Endodermal cell (in vitro differentiated cells): ENCODE data around the gene ACSF2. TPM values are rescaled to one million over a fixed set of nuclear protein-coding genes. Genes with fewer than 3 reads are reported as not detected.
"Not testable (repeated sequence)": the region's sequence is repeated elsewhere in the genome, so short reads cannot be mapped to it uniquely, and the experiment has no call there.

Source experiments
- DNase-seq: peaks from one replicate; pipeline ENCODE4 v3.0.0-alpha.2; 2017
- H3K27ac ChIP-seq: 2 replicates; pipeline ENCODE4 v1.5.1; 2013; ENCODE audit warnings: mild to moderate bottlenecking, low read depth, low read length, moderate library complexity
- H3K27me3 ChIP-seq: 2 replicates; pipeline ENCODE4 v1.6.1; 2013; ENCODE audit warnings: mild to moderate bottlenecking, low read length, moderate library complexity; ENCODE audit not compliant: insufficient read depth, control insufficient read depth, poor library complexity, severe bottlenecking
- H3K36me3 ChIP-seq: 2 replicates; pipeline ENCODE4 v1.7.0; 2013; ENCODE audit warnings: mild to moderate bottlenecking, low read length, moderate library complexity; ENCODE audit not compliant: control insufficient read depth, insufficient read depth
- H3K4me1 ChIP-seq: one replicate; pipeline ENCODE4 v1.7.0; 2013; ENCODE audit warnings: low read length; ENCODE audit not compliant: control insufficient read depth, insufficient read depth
- H3K4me3 ChIP-seq: 2 replicates; pipeline ENCODE4 v1.5.1; 2013; ENCODE audit warnings: mild to moderate bottlenecking, low read length, moderate library complexity
- H3K9ac ChIP-seq: 2 replicates; pipeline ENCODE4 v1.6.1; 2013; ENCODE audit warnings: mild to moderate bottlenecking, low read length, moderate library complexity; ENCODE audit not compliant: poor library complexity, severe bottlenecking; ENCODE audit errors: extremely low read depth
- H3K9me3 ChIP-seq: 2 replicates; pipeline ENCODE4 v1.6.1; 2013; ENCODE audit warnings: mild to moderate bottlenecking, low read length, moderate library complexity; ENCODE audit not compliant: control insufficient read depth
- H3K27ac Mint-ChIP-seq: 2 replicates; pipeline ENCODE4 v1.8.0; 2020; ENCODE audit warnings: mixed read lengths
- H3K27me3 Mint-ChIP-seq: 2 replicates; pipeline ENCODE4 v1.8.0; 2021; ENCODE audit warnings: mild to moderate bottlenecking, mixed read lengths; ENCODE audit not compliant: insufficient read depth
- H3K36me3 Mint-ChIP-seq: 2 replicates; pipeline ENCODE4 v1.8.0; 2020; ENCODE audit warnings: low read depth, mixed read lengths
- H3K4me1 Mint-ChIP-seq: 2 replicates; pipeline ENCODE4 v1.8.0; 2020; ENCODE audit warnings: mixed read lengths
- H3K4me3 Mint-ChIP-seq: 2 replicates; pipeline ENCODE4 v1.8.0; 2020; ENCODE audit warnings: mild to moderate bottlenecking, moderate library complexity, mixed read lengths
- H3K9me3 Mint-ChIP-seq: 2 replicates; pipeline ENCODE4 v1.8.0; 2020; ENCODE audit warnings: mild to moderate bottlenecking, mixed read lengths
- WGBS, 2 experiments: methylation state at CpG; one replicate each; pipeline versions ENCODE4 v1.1.5 to v1.1.7; 2013; ENCODE audit warnings: missing lambda C conversion rate in 2 of 2, mixed read lengths in 1 of 2; ENCODE audit not compliant: insufficient coverage in 1 of 2, insufficient read length in 1 of 2; 5-methylcytosine and 5-hydroxymethylcytosine counted together
- total RNA-seq, 2 donors: library from RNA; stranded (reverse); fragmentation: NEBNext Ultra II Directional in 1 of 2; extraction: Animal tissue kit (Norgen Biotek cat#: 25700) in 1 of 2; gene quantifications; 2 replicates in 1 of 2; 3 replicates in 1 of 2; pipeline ENCODE4 v1.2.1, GENCODE V29; 2021
- TF ChIP-seq, protein P1 (sequence below): fragments of 200-600 bp; sonication (generic); conservative IDR thresholded peaks from 2 replicates; pipeline ENCODE4 v1.5.0; 2021; ENCODE audit warnings: antibody characterized with exemption, mild to moderate bottlenecking

The ACSF2 gene
- total RNA-seq, 2 donors from 2014 or later: 61.7 to 76.5 TPM

DNA sequence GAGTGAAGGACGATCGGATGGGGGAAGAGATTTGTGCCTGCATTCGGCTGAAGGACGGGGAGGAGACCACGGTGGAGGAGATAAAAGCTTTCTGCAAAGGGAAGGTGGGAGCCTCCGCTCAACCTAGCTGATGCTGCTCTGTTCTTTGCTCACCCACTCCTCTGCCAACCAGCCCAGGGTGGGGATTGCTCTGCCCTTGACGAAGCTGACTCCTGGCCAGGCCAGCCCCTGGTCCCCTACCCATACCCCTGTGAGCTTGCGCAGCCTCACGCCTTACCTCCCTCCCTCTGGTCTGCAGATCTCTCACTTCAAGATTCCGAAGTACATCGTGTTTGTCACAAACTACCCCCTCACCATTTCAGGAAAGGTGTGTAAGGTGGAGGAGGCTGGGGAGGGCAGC lies 47.9 kb downstream of the ACSF2 start:
- no peak for DNase-seq
- H3K27ac ChIP-seq: no peak overlapping the region
- H3K27me3 ChIP-seq: peaks cover 3% of the 10 kb centered on the region
- H3K9me3 ChIP-seq: no peaks in the 10 kb centered on the region
- H3K36me3 Mint-ChIP-seq: peaks cover 26% of the 10 kb centered on the region
- no peaks in the 10 kb centered on the region for H3K36me3 ChIP-seq
- no peak overlapping the region for H3K9ac ChIP-seq
- peaks cover 40% of the 10 kb centered on the region for H3K27me3 Mint-ChIP-seq
- no peak overlapping the region for H3K27ac Mint-ChIP-seq
- TF ChIP-seq, protein P1, sequence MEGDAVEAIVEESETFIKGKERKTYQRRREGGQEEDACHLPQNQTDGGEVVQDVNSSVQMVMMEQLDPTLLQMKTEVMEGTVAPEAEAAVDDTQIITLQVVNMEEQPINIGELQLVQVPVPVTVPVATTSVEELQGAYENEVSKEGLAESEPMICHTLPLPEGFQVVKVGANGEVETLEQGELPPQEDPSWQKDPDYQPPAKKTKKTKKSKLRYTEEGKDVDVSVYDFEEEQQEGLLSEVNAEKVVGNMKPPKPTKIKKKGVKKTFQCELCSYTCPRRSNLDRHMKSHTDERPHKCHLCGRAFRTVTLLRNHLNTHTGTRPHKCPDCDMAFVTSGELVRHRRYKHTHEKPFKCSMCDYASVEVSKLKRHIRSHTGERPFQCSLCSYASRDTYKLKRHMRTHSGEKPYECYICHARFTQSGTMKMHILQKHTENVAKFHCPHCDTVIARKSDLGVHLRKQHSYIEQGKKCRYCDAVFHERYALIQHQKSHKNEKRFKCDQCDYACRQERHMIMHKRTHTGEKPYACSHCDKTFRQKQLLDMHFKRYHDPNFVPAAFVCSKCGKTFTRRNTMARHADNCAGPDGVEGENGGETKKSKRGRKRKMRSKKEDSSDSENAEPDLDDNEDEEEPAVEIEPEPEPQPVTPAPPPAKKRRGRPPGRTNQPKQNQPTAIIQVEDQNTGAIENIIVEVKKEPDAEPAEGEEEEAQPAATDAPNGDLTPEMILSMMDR: no peak
- 88 to 97% methylated on average over 5 to 9 of the region's 11 CpGs for WGBS, 2 experiments
- H3K4me3 ChIP-seq: no peak overlapping the region
- no peaks in the 10 kb centered on the region for H3K4me1 ChIP-seq
- peaks cover 12% of the 10 kb centered on the region for H3K4me1 Mint-ChIP-seq
- H3K9me3 Mint-ChIP-seq: no peaks in the 10 kb centered on the region
- H3K4me3 Mint-ChIP-seq: no peak overlapping the region

DNA sequence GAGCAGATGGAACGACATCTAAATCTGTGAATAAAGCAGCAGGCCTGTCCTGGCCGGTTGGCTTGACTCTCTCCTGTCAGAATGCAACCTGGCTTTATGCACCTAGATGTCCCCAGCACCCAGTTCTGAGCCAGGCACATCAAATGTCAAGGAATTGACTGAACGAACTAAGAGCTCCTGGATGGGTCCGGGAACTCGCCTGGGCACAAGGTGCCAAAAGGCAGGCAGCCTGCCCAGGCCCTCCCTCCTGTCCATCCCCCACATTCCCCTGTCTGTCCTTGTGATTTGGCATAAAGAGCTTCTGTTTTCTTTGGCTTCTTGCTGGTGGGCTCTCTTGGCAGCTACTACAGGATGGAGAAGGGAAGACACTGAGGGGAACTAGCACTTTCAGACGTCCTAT lies 48.5 kb downstream of the ACSF2 start:
- H3K9me3 Mint-ChIP-seq: no peaks in the 10 kb centered on the region
- Histone ChIP-seq H3K9me3 (no peaks in the 10 kb centered on the region), H3K27me3 (no peaks in the 10 kb centered on the region), H3K27ac (no peak overlapping the region), H3K9ac (no peak overlapping the region), H3K36me3 (no peaks in the 10 kb centered on the region), H3K4me3 (no peak overlapping the region), H3K4me1 (no peaks in the 10 kb centered on the region)
- H3K27me3 Mint-ChIP-seq: peaks cover 34% of the 10 kb centered on the region
- no peak overlapping the region for H3K27ac Mint-ChIP-seq
- no peak overlapping the region for H3K4me3 Mint-ChIP-seq
- TF ChIP-seq, protein P1: no peak
- H3K36me3 Mint-ChIP-seq: peaks cover 27% of the 10 kb centered on the region
- 75 to 91% methylated on average over 3 to 6 of the region's 6 CpGs for WGBS, 2 experiments
- H3K4me1 Mint-ChIP-seq: peaks cover 12% of the 10 kb centered on the region
- DNase-seq: no peak

DNA sequence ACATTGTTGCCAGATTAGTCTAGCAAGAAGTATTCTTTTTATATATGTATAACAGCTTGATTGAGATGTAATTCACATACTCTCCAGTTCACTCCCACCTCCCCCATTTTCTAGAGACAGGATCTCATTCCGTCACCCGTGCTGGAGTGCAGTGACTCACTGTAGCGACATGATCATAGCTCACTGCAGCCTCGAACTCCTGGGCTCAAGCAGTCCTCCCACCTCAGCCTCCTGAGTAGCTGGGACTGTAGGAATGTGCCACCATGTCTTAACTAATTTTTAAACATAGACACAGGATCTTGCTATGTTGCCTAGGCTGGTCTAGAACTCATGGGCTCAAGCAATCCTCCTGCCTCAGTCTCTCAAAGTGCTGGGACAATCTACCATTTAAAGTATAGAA lies 49.3 kb downstream of the ACSF2 start:
- WGBS, 2 experiments: 85 to 88% methylated on average over 4 of the region's 4 CpGs
- DNase-seq: no peak
- Mint-ChIP-seq H3K27me3 (peaks cover 26% of the 10 kb centered on the region), H3K9me3 (no peaks in the 10 kb centered on the region), H3K27ac (no peak overlapping the region), H3K4me3 (peak overlapping the region; percentile 28), H3K4me1 (peaks cover 14% of the 10 kb centered on the region), H3K36me3 (peaks cover 29% of the 10 kb centered on the region)
- Histone ChIP-seq H3K9me3 (no peaks in the 10 kb centered on the region), H3K9ac (no peak overlapping the region), H3K4me3 (no peak overlapping the region), H3K36me3 (no peaks in the 10 kb centered on the region), H3K27ac (no peak overlapping the region), H3K27me3 (no peaks in the 10 kb centered on the region), H3K4me1 (no peaks in the 10 kb centered on the region)
- TF ChIP-seq, protein P1: no peak

DNA sequence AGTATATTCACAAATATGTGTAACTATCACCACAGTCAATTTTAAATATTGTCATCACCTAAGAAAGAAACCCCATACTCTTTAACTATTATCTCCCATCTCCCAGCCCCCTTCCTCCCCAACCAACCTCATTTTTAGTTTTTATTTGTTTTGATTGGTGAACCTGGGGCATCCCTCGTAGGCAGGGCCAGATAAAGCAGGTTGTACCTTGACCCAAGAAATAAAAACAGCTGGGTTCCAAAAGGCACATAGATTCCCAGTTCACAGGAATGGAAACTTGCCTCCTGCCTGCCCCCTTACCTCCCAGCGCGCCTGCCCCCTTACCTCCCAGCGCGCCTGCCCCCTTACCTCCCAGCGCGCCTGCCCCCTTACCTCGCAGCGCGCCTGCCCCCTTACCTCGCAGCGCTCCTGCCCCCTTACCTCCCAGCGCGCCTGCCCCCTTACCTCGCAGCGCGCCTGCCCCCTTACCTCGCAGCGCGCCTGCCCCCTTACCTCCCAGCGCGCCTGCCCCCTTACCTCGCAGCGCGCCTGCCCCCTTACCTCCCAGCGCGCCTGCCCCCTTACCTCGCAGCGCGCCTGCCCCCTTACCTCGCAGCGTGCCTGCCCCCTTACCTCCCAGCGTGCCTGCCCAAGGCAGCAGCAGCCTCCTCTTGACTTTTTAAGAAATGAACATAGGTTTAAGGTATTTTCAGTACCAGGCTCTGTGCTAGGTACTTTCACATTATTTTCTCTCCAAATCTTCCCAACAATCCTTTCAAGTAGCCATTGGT lies 49.9 kb downstream of the ACSF2 start:
- not testable (repeated sequence) for H3K27me3 ChIP-seq, H3K9me3 ChIP-seq, H3K27ac Mint-ChIP-seq, H3K27ac ChIP-seq, H3K36me3 ChIP-seq, H3K4me3 ChIP-seq, H3K9me3 Mint-ChIP-seq, DNase-seq, H3K4me1 ChIP-seq, H3K9ac ChIP-seq
- peaks cover 21% of the 10 kb centered on the region for H3K27me3 Mint-ChIP-seq
- H3K36me3 Mint-ChIP-seq: peaks cover 29% of the 10 kb centered on the region
- 42 to 49% methylated on average over 3 to 13 of the region's 33 CpGs for WGBS, 2 experiments
- peak overlapping the region; percentile 28 for H3K4me3 Mint-ChIP-seq
- peaks cover 14% of the 10 kb centered on the region for H3K4me1 Mint-ChIP-seq
